SK-N-SH (cell line): ENCODE data around the gene JADE2. TPM values are rescaled to one million over a fixed set of nuclear protein-coding genes. Genes with fewer than 3 reads are reported as not detected.

Source experiments
- CTCF ChIA-PET: fragments of 300-600, 350-600 bp; formaldehyde crosslinking; extraction: SDS; loops from one replicate; lab custom pipeline; 2021; lab: Yijun Ruan, JAX
- POLR2A ChIA-PET: fragments of 350-600 bp; sonication (Branson Sonifier 250); formaldehyde crosslinking; extraction: SDS; loops from one replicate; lab custom pipeline; 2020; ENCODE audit warnings: antibody characterized with exemption, inconsistent platforms; lab: Yijun Ruan, JAX
- DNase-seq: peaks from one replicate; pipeline ENCODE4 v3.0.0; 2012
- H2AFZ ChIP-seq: fragments of 200-600 bp; sonication (generic); 2 replicates; pipeline ENCODE4 v1.8.1; 2016; ENCODE audit warnings: antibody characterized with exemption, mild to moderate bottlenecking, low read depth
- H3F3A ChIP-seq: fragments of 200-600 bp; sonication (generic); replicated peaks from 2 replicates; pipeline ENCODE3; 2016; ENCODE audit warnings: antibody characterized with exemption, mild to moderate bottlenecking; ENCODE audit not compliant: insufficient read depth
- H3K27ac ChIP-seq, 2 experiments: fragments of 200-500 bp in 1 of 2; fragments of 200-600 bp in 1 of 2; sonication (Bioruptor generic) in 1 of 2; sonication (generic), shearing (Covaris generic) in 1 of 2; 2 replicates each; pipeline versions ENCODE4 v1.5.1 to v1.6.1; 2014 to 2016; ENCODE audit warnings: low read depth in 2 of 2, inconsistent platforms in 1 of 2, low read length in 1 of 2, mild to moderate bottlenecking in 1 of 2, mixed read lengths in 1 of 2
- H3K27me3 ChIP-seq: fragments of 200-600 bp; sonication (generic), shearing (Covaris generic); 2 replicates; pipeline ENCODE4 v1.6.1; 2016; ENCODE audit warnings: mixed run types; ENCODE audit not compliant: insufficient read depth
- H3K36me3 ChIP-seq, 2 experiments: fragments of 200-500 bp in 1 of 2; fragments of 200-600 bp in 1 of 2; sonication (Bioruptor generic) in 1 of 2; sonication (generic) in 1 of 2; replicated peaks in 1 of 2; 2 replicates each; pipeline versions ENCODE3 to v1.5.1; 2014 to 2016; ENCODE audit warnings: low read length in 1 of 2, mild to moderate bottlenecking in 1 of 2; ENCODE audit not compliant: insufficient read depth in 2 of 2, control insufficient read depth in 1 of 2
- H3K4me1 ChIP-seq, 2 experiments: fragments of 200-500 bp in 1 of 2; fragments of 200-600 bp in 1 of 2; sonication (Bioruptor generic) in 1 of 2; sonication (generic), shearing (Covaris generic) in 1 of 2; 2 replicates each; pipeline versions ENCODE4 v1.5.1 to v1.6.1; 2014 to 2016; ENCODE audit warnings: low read depth in 1 of 2, low read length in 1 of 2, mixed run types in 1 of 2; ENCODE audit not compliant: insufficient read depth in 2 of 2, control insufficient read depth in 1 of 2
- H3K4me2 ChIP-seq: fragments of 200-600 bp; sonication (generic), shearing (Covaris generic); 2 replicates; pipeline ENCODE4 v1.6.1; 2017; ENCODE audit warnings: mixed run types
- H3K4me3 ChIP-seq, 2 experiments: fragments of 200-500 bp in 1 of 2; fragments of 200-600 bp in 1 of 2; sonication (Bioruptor generic) in 1 of 2; sonication (generic), shearing (Covaris generic) in 1 of 2; 2 replicates each; pipeline versions ENCODE4 v1.5.1 to v1.8.1; 2014 to 2016; ENCODE audit warnings: low read depth in 2 of 2, inconsistent platforms in 1 of 2, low read length in 1 of 2, mild to moderate bottlenecking in 1 of 2, mixed read lengths in 1 of 2, moderate library complexity in 1 of 2
- H3K79me2 ChIP-seq: fragments of 200-600 bp; sonication (generic); 2 replicates; pipeline ENCODE4 v1.8.1; 2017; ENCODE audit warnings: mild to moderate bottlenecking; ENCODE audit not compliant: insufficient read depth
- H3K9ac ChIP-seq: fragments of 200-600 bp; sonication (generic); 2 replicates; pipeline ENCODE4 v1.6.1; 2017; ENCODE audit warnings: mixed run types
- H3K9me2 ChIP-seq: fragments of 200-600 bp; sonication (generic); 2 replicates; pipeline ENCODE4 v1.6.1; 2017; ENCODE audit warnings: mixed run types
- H3K9me3 ChIP-seq: fragments of 200-600 bp; sonication (generic); 2 replicates; pipeline ENCODE4 v1.6.1; 2017; ENCODE audit warnings: mixed run types, mild to moderate bottlenecking, moderate library complexity
- H4K20me1 ChIP-seq: fragments of 200-600 bp; sonication (generic); 2 replicates; pipeline ENCODE4 v1.6.1; 2017; ENCODE audit warnings: mild to moderate bottlenecking, mixed run types; ENCODE audit not compliant: insufficient read depth
- CHD2 ChIP-seq: fragments of 150-350 bp; IDR thresholded peaks from 2 replicates; pipeline ENCODE4 v1.6.1; 2018; ENCODE audit warnings: low read length; ENCODE audit not compliant: partially characterized antibody
- ELF1 ChIP-seq: IDR thresholded peaks from 2 replicates; pipeline ENCODE4 v1.4.0; 2012
- EP300 ChIP-seq, 2 experiments: IDR thresholded peaks; 2 replicates each; pipeline versions ENCODE4 v1.4.0 to v1.6.1; 2012; ENCODE audit warnings: borderline replicate concordance in 1 of 2, low read depth in 1 of 2, low read length in 1 of 2
- FOSL2 ChIP-seq: IDR thresholded peaks from 2 replicates; pipeline ENCODE4 v1.4.0; 2012; ENCODE audit warnings: low read depth, mild to moderate bottlenecking, moderate library complexity, borderline replicate concordance
- FOXM1 ChIP-seq: IDR thresholded peaks from 2 replicates; pipeline ENCODE4 v1.4.0; 2012; ENCODE audit warnings: low read depth, mild to moderate bottlenecking
- GABPA ChIP-seq: IDR thresholded peaks from 2 replicates; pipeline ENCODE4 v1.4.0; 2012; ENCODE audit warnings: low read depth, mild to moderate bottlenecking
- GATA2 ChIP-seq: sonication (generic); formaldehyde crosslinking; IDR thresholded peaks from 2 replicates; pipeline ENCODE4 v1.5.0; 2020; ENCODE audit warnings: mild to moderate bottlenecking, missing genetic modification reagents
- JUND ChIP-seq: IDR thresholded peaks from 2 replicates; pipeline ENCODE4 v1.4.0; 2012
- MEF2A ChIP-seq: IDR thresholded peaks from 2 replicates; pipeline ENCODE4 v1.4.0; 2012; ENCODE audit warnings: low read depth, borderline replicate concordance
- MXI1 ChIP-seq: IDR thresholded peaks from 2 replicates; pipeline ENCODE4 v1.6.1; 2012; ENCODE audit warnings: mild to moderate bottlenecking, low read depth, low read length, improper control_type of control experiment
- NRF1 ChIP-seq: IDR thresholded peaks from 2 replicates; pipeline ENCODE4 v1.6.1; 2012; ENCODE audit warnings: low read depth, mild to moderate bottlenecking, low read length
- POLR2AphosphoS5 ChIP-seq: IDR thresholded peaks from 2 replicates; pipeline ENCODE4 v1.6.1; 2012; ENCODE audit warnings: low read depth, low read length
- RAD21 ChIP-seq: IDR thresholded peaks from 2 replicates; pipeline ENCODE4 v1.6.1; 2012; ENCODE audit warnings: mild to moderate bottlenecking, low read length
- RCOR1 ChIP-seq: fragments of 150-350 bp; IDR thresholded peaks from 2 replicates; pipeline ENCODE4 v1.6.1; 2017; ENCODE audit warnings: antibody characterized with exemption, low read length
- SMC3 ChIP-seq: IDR thresholded peaks from 2 replicates; pipeline ENCODE4 v1.6.1; 2012; ENCODE audit warnings: low read depth, low read length, improper control_type of control experiment
- TCF12 ChIP-seq: IDR thresholded peaks from 2 replicates; pipeline ENCODE4 v1.4.0; 2012
- TEAD4 ChIP-seq: IDR thresholded peaks from 2 replicates; pipeline ENCODE4 v1.4.0; 2012; ENCODE audit warnings: mild to moderate bottlenecking, borderline replicate concordance; ENCODE audit not compliant: insufficient read depth
- WGBS: methylation state at CpG from one replicate; pipeline ENCODE4 v1.1.6; 2017; ENCODE audit warnings: low lambda C conversion rate; 5-methylcytosine and 5-hydroxymethylcytosine counted together
- polyA plus RNA-seq, 3 experiments: library from polyadenylated mRNA; depleted of rRNA; stranded (reverse); fragments of >200 nt; gene quantifications; 2 replicates each; pipeline ENCODE4 v1.2.3, GENCODE V29; 2012
- TF ChIP-seq, protein P1 (sequence below): IDR thresholded peaks from 2 replicates; pipeline ENCODE4; 2012
- TF ChIP-seq, protein P2 (sequence below): IDR thresholded peaks from 2 replicates; pipeline ENCODE4 v1.6.1; 2012; ENCODE audit warnings: mild to moderate bottlenecking, low read depth, low read length, moderate library complexity
- TF ChIP-seq, protein P3 (sequence below): IDR thresholded peaks from 2 replicates; pipeline ENCODE4 v1.4.0; 2012; ENCODE audit warnings: low read depth, borderline replicate concordance
- TF ChIP-seq, protein P4 (sequence below): IDR thresholded peaks from 2 replicates; pipeline ENCODE4 v1.4.0; 2012; ENCODE audit warnings: low read depth, borderline replicate concordance
- TF ChIP-seq, protein P5 (sequence below): fragments of 200-600 bp; sonication (generic); IDR thresholded peaks from 2 replicates; pipeline ENCODE4 v1.6.1; 2017; ENCODE audit warnings: antibody characterized with exemption, mild to moderate bottlenecking, moderate library complexity
- TF ChIP-seq, protein P6 (sequence below): IDR thresholded peaks from 2 replicates; pipeline ENCODE4 v1.4.0; 2012; ENCODE audit warnings: low read depth

JADE2 gene
- polyA plus RNA-seq, 1 of the 3 experiments (the other 2 are of a cell fraction), result 25.7 TPM

DNA sequence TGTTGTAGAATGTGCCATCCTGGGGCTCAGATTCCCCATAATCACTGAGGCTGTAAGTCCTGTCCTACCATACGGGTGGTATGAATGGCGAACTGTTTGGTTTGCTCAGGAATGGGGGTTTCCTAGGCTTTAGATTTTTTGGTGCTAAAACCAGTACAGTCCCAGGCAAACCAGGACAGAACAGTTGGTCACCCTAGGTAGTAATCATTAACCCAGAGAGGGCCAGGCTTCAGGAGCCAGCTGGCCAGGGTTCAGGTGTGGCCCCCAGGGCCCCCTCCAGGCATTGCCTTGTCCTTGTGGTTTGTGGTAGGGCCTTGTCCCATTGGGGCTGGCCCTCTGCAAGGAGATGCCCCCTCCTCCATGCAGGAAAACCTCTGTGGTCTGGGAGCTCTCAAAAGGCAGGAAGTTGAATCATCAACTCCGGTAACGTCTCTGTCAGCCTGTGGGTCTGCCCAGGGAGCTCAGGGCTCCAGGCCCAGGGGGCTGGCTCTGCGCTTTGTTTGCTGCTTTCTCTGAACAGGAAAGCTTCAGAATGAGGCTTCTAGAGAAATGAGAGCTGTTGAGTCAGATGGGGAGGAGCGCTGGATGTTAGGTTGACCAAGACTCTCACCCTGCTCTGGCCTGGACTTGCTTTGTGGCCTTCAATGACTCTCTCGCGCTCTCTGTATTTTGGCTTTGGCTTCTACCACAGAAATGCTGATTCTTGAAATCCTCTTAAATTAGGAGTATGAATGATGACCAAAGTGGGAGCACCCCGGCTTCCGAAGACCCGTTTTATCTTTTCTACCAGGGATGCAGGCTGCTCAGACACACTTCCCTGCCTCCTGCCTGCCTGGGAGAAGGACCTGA lies 22.2 kb upstream of the JADE2 start:
- Histone ChIP-seq H3K4me3 (no peak overlapping the region), H3F3A (peaks cover 19% of the 10 kb centered on the region), H3K79me2 (no peaks in the 10 kb centered on the region), H3K4me2 (peak overlapping the region; percentile 59), H3K27ac (peak overlapping the region; percentile 68 to 98), H3K36me3 (no peaks in the 10 kb centered on the region), H3K27me3 (no peaks in the 10 kb centered on the region), H3K9me3 (no peaks in the 10 kb centered on the region), H3K9ac (peak overlapping the region; percentile 66), H2AFZ (peak overlapping the region; percentile 74), H4K20me1 (no peaks in the 10 kb centered on the region), H3K9me2 (no peaks in the 10 kb centered on the region), H3K4me1 (peaks cover 28 to 29% of the 10 kb centered on the region in 2 experiments; a peak in 3 of 4 replicates)
- CTCF ChIA-PET, result interaction anchor here (1.0 to 1.5 kb wide), 3 partner anchors 36 to 92 kb away, joined by 3 to 5 read pairs (median 5); partner anchors contain the start of gene CDKN2AIPNL
- 29% methylated on average over 11 of the region's 11 CpGs for WGBS
- POLR2A ChIA-PET, result no interaction called here
- DNase-seq, result peak; percentile 34
- TF ChIP-seq, protein P1, sequence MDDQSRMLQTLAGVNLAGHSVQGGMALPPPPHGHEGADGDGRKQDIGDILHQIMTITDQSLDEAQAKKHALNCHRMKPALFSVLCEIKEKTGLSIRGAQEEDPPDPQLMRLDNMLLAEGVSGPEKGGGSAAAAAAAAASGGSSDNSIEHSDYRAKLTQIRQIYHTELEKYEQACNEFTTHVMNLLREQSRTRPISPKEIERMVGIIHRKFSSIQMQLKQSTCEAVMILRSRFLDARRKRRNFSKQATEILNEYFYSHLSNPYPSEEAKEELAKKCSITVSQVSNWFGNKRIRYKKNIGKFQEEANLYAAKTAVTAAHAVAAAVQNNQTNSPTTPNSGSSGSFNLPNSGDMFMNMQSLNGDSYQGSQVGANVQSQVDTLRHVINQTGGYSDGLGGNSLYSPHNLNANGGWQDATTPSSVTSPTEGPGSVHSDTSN, result peak; percentile 84
- TF ChIP-seq GATA2 (CRISPR knock-in tag), result no peak
- no peak for TF ChIP-seq RAD21
- TF ChIP-seq, protein P2, sequence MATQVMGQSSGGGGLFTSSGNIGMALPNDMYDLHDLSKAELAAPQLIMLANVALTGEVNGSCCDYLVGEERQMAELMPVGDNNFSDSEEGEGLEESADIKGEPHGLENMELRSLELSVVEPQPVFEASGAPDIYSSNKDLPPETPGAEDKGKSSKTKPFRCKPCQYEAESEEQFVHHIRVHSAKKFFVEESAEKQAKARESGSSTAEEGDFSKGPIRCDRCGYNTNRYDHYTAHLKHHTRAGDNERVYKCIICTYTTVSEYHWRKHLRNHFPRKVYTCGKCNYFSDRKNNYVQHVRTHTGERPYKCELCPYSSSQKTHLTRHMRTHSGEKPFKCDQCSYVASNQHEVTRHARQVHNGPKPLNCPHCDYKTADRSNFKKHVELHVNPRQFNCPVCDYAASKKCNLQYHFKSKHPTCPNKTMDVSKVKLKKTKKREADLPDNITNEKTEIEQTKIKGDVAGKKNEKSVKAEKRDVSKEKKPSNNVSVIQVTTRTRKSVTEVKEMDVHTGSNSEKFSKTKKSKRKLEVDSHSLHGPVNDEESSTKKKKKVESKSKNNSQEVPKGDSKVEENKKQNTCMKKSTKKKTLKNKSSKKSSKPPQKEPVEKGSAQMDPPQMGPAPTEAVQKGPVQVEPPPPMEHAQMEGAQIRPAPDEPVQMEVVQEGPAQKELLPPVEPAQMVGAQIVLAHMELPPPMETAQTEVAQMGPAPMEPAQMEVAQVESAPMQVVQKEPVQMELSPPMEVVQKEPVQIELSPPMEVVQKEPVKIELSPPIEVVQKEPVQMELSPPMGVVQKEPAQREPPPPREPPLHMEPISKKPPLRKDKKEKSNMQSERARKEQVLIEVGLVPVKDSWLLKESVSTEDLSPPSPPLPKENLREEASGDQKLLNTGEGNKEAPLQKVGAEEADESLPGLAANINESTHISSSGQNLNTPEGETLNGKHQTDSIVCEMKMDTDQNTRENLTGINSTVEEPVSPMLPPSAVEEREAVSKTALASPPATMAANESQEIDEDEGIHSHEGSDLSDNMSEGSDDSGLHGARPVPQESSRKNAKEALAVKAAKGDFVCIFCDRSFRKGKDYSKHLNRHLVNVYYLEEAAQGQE, result 0 out of 2 replicates have a peak, but pooled peaks have one; percentile 62
- TF ChIP-seq TEAD4, result peak; percentile 65
- TF ChIP-seq TCF12, result peak; percentile 95
- peak; percentile 93 for TF ChIP-seq JUND
- TF ChIP-seq SMC3, result no peak
- peak; percentile 37; the same call in 1 of the 2 replicates for TF ChIP-seq MEF2A
- TF ChIP-seq GABPA, result peak; percentile 43; the same call in 1 of the 2 replicates
- TF ChIP-seq, protein P3, sequence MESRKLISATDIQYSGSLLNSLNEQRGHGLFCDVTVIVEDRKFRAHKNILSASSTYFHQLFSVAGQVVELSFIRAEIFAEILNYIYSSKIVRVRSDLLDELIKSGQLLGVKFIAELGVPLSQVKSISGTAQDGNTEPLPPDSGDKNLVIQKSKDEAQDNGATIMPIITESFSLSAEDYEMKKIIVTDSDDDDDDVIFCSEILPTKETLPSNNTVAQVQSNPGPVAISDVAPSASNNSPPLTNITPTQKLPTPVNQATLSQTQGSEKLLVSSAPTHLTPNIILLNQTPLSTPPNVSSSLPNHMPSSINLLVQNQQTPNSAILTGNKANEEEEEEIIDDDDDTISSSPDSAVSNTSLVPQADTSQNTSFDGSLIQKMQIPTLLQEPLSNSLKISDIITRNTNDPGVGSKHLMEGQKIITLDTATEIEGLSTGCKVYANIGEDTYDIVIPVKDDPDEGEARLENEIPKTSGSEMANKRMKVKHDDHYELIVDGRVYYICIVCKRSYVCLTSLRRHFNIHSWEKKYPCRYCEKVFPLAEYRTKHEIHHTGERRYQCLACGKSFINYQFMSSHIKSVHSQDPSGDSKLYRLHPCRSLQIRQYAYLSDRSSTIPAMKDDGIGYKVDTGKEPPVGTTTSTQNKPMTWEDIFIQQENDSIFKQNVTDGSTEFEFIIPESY, result peak; percentile 80; the same call in 1 of the 2 replicates
- TF ChIP-seq, protein P4, sequence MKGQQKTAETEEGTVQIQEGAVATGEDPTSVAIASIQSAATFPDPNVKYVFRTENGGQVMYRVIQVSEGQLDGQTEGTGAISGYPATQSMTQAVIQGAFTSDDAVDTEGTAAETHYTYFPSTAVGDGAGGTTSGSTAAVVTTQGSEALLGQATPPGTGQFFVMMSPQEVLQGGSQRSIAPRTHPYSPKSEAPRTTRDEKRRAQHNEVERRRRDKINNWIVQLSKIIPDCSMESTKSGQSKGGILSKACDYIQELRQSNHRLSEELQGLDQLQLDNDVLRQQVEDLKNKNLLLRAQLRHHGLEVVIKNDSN, result no peak
- TF ChIP-seq ELF1, result peak; percentile 44; the same call in 1 of the 2 replicates
- no peak for TF ChIP-seq MXI1
- TF ChIP-seq, protein P5, sequence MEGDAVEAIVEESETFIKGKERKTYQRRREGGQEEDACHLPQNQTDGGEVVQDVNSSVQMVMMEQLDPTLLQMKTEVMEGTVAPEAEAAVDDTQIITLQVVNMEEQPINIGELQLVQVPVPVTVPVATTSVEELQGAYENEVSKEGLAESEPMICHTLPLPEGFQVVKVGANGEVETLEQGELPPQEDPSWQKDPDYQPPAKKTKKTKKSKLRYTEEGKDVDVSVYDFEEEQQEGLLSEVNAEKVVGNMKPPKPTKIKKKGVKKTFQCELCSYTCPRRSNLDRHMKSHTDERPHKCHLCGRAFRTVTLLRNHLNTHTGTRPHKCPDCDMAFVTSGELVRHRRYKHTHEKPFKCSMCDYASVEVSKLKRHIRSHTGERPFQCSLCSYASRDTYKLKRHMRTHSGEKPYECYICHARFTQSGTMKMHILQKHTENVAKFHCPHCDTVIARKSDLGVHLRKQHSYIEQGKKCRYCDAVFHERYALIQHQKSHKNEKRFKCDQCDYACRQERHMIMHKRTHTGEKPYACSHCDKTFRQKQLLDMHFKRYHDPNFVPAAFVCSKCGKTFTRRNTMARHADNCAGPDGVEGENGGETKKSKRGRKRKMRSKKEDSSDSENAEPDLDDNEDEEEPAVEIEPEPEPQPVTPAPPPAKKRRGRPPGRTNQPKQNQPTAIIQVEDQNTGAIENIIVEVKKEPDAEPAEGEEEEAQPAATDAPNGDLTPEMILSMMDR, result no peak
- TF ChIP-seq, protein P6, sequence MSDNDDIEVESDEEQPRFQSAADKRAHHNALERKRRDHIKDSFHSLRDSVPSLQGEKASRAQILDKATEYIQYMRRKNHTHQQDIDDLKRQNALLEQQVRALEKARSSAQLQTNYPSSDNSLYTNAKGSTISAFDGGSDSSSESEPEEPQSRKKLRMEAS, result peak; percentile 85
- TF ChIP-seq CHD2, result no peak
- TF ChIP-seq FOSL2, result peak; percentile 95
- TF ChIP-seq RCOR1, result no peak
- peak; percentile 22 to 93; a peak in 2 of 4 replicates for TF ChIP-seq EP300 (IDR thresholded peaks at IDR 0.05; ENCODE audit: borderline replicate concordance in 1 of 2, low read depth in 1 of 2, low read length in 1 of 2)
- peak; percentile 88 for TF ChIP-seq POLR2AphosphoS5
- peak; percentile 83 for TF ChIP-seq FOXM1
- no peak for TF ChIP-seq NRF1
